IPS DF 6.9 (cell line): ENCODE measurements around the gene MAGEA2B.
"Not testable (repeated sequence)": the region's sequence is repeated elsewhere in the genome, so short reads cannot be mapped to it uniquely, and the experiment has no call there.

Experiments used
- DNase-seq: peaks from one replicate; pipeline ENCODE4 v3.0.0-alpha.2; 2013; ENCODE audit warnings: low read depth, low spot score
- H3K27ac ChIP-seq: one replicate; pipeline ENCODE4 v1.5.1; 2013; ENCODE audit warnings: low read length, control low read depth
- H3K27me3 ChIP-seq: 2 replicates; pipeline ENCODE4 v1.6.1; 2013; ENCODE audit warnings: mild to moderate bottlenecking, low read length; ENCODE audit not compliant: control insufficient read depth, insufficient read depth
- H3K36me3 ChIP-seq: 2 replicates; pipeline ENCODE4 v1.6.1; 2013; ENCODE audit warnings: low read length; ENCODE audit not compliant: control insufficient read depth, insufficient read depth
- H3K4me1 ChIP-seq: 2 replicates; pipeline ENCODE4 v1.6.1; 2013; ENCODE audit warnings: low read length; ENCODE audit not compliant: control insufficient read depth, insufficient read depth
- H3K4me3 ChIP-seq: 2 replicates; pipeline ENCODE4 v1.5.1; 2013; ENCODE audit warnings: mild to moderate bottlenecking, low read length
- H3K9me3 ChIP-seq: 2 replicates; pipeline ENCODE4 v1.6.1; 2013; ENCODE audit warnings: low read length, inconsistent platforms; ENCODE audit not compliant: control insufficient read depth, insufficient read depth
- WGBS: extraction: QIAGEN DNeasy Blood & Tissue Kit; methylation state at CpG from one replicate; pipeline ENCODE4 v1.1.7; 2013; ENCODE audit warnings: mixed read lengths, missing lambda C conversion rate; ENCODE audit not compliant: insufficient read length, insufficient coverage; 5-methylcytosine and 5-hydroxymethylcytosine counted together

MAGEA2B gene, protein sequence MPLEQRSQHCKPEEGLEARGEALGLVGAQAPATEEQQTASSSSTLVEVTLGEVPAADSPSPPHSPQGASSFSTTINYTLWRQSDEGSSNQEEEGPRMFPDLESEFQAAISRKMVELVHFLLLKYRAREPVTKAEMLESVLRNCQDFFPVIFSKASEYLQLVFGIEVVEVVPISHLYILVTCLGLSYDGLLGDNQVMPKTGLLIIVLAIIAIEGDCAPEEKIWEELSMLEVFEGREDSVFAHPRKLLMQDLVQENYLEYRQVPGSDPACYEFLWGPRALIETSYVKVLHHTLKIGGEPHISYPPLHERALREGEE

DNA sequence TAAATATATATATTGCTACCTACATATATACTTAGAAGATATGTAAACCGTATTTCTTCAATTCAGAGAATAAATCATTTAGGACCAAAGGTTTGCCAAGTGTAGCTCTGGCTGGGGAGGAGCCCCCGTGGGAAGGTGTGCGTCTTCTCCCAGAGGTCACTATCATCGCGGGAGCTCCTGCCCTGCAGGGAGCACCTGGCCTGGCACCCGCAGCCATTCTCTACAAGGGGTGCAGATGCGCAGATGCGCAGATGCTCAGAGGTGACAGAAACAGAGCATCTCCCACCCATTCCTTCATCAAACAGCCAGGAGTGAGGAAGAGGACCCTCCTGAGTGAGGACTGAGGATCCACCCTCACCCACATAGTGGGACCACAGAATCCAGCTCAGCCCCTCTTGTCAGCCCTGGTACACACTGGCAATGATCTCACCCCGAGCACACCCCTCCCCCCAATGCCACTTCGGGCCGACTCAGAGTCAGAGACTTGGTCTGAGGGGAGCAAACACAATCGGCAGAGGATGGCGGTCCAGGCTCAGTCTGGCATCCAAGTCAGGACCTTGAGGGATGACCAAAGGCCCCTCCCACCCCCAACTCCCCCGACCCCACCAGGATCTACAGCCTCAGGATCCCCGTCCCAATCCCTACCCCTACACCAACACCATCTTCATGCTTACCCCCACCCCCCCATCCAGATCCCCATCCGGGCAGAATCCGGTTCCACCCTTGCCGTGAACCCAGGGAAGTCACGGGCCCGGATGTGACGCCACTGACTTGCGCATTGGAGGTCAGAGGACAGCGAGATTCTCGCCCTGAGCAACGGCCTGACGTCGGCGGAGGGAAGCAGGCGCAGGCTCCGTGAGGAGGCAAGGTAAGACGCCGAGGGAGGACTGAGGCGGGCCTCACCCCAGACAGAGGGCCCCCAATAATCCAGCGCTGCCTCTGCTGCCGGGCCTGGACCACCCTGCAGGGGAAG lies at the start of gene MAGEA2B:
MAGEA2B (plus strand) TSS at position 814 of the 973 bp plus-strand sequence. CDS start 2,479 bp downstream, outside the sequence.
- H3K4me1 ChIP-seq, H3K36me3 ChIP-seq, H3K4me3 ChIP-seq, H3K9me3 ChIP-seq, DNase-seq, H3K27me3 ChIP-seq, H3K27ac ChIP-seq: not testable (repeated sequence)
- WGBS: no CpG with 5 or more reads among the region's 35 CpGs

DNA sequence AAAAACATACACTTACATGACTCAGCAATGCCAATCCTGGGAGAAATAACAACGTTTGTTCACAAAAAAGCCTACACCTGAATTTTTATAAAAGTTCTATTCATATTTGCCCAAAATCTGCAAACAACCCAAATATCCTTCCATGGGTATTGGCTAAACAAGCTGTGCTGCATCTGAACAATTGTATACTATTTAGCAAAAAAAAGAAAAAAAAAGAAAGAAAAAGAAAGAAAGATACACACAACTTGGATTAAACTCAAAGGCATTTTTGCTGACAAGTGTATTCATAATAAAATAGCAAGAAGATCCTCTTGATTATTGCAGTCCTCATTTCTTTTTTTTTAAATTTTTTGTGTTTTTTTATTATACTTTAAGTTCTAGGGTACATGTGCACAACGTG lies 40.3 kb upstream of the MAGEA2B start:
- Histone ChIP-seq H3K27ac (no peak overlapping the region), H3K27me3 (no peaks in the 10 kb centered on the region), H3K4me1 (no peaks in the 10 kb centered on the region), H3K9me3 (no peaks in the 10 kb centered on the region), H3K4me3 (no peak overlapping the region), H3K36me3 (no peaks in the 10 kb centered on the region)
- no CpG with 5 or more reads among the region's 2 CpGs for WGBS
- no peak for DNase-seq

DNA sequence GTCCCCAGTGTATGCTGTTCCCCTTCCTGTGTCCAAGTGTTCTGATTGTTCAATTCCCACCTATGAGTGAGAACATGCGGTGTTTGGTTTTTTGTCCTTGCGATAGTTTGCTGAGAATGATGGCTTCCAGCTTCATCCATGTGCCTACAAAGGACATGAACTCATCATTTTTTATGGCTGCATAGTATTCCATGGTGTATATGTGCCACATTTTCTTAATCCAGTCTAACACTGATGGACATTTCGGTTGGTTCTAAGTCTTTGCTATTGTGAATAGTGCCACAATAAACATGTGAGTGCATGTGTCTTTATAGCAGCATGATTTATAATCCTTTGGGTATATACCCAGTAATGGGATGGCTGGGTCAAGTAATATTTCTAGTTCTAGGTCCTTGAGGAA lies 39.8 kb upstream of the MAGEA2B start:
- not testable (repeated sequence) for H3K27ac ChIP-seq, H3K4me3 ChIP-seq, DNase-seq, H3K9me3 ChIP-seq, H3K4me1 ChIP-seq, H3K27me3 ChIP-seq, H3K36me3 ChIP-seq
- no CpG with 5 or more reads among the region's 3 CpGs for WGBS

GRCh38 chrX:152681012-152681411 lies 33.4 kb upstream of the MAGEA2B start:
- WGBS: no CpG with 5 or more reads among the region's 3 CpGs
- H3K27ac ChIP-seq, H3K27me3 ChIP-seq, H3K36me3 ChIP-seq, H3K4me3 ChIP-seq, DNase-seq, H3K4me1 ChIP-seq, H3K9me3 ChIP-seq: not testable (repeated sequence)

DNA sequence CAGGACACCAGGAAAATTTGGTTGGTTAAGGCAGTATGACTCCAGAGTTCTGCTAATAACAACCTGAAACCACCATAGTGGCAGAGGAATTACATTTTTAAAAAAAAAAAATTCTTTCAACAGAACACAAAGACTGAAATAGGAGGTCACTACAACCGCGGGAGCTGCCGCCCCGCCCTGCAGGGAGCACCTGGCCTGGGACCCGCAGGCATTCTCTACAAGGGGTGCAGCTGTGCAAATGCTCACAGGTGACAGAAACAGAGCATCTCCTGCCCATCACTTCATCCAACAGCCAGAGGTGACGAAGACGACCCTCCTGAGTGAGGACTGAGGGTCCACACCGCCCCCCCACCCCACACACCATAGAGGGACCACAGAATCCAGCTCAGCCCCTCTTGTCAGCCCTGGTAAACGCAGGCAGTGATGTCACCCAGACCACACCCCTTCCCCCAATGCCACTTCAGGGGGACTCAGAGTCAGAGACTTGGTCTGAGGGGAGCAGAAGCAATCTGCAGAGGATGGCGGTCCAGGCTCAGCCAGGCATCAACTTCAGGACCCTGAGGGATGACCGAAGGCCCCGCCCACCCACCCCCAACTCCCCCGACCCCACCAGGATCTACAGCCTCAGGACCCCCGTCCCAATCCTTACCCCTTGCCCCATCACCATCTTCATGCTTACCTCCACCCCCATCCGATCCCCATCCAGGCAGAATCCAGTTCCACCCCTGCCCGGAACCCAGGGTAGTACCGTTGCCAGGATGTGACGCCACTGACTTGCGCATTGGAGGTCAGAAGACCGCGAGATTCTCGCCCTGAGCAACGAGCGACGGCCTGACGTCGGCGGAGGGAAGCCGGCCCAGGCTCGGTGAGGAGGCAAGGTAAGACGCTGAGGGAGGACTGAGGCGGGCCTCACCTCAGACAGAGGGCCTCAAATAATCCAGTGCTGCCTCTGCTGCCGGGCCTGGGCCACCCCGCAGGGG lies 16.2 kb upstream of the MAGEA2B start, which contains the start of gene MAGEA3:
MAGEA3 (plus strand) TSS at position 843 of the 980 bp plus-strand sequence. CDS start 2,039 bp downstream, outside the sequence.
- WGBS: no CpG with 5 or more reads among the region's 34 CpGs
- not testable (repeated sequence) for H3K36me3 ChIP-seq, H3K4me3 ChIP-seq, H3K27ac ChIP-seq, H3K27me3 ChIP-seq, DNase-seq, H3K9me3 ChIP-seq, H3K4me1 ChIP-seq

- H3K9me3 ChIP-seq, DNase-seq, H3K36me3 ChIP-seq, H3K4me1 ChIP-seq, H3K4me3 ChIP-seq, H3K27ac ChIP-seq, H3K27me3 ChIP-seq: not testable (repeated sequence)
- no CpG with 5 or more reads among the region's 5 CpGs for WGBS
These were observed 14.0 kb upstream of the MAGEA2B start for GRCh38 chrX:152700390-152700789.

- H3K4me1 ChIP-seq: not testable (repeated sequence)
These were observed 7.9 kb upstream of the MAGEA2B start for GRCh38 chrX:152706500-152706899.

DNA sequence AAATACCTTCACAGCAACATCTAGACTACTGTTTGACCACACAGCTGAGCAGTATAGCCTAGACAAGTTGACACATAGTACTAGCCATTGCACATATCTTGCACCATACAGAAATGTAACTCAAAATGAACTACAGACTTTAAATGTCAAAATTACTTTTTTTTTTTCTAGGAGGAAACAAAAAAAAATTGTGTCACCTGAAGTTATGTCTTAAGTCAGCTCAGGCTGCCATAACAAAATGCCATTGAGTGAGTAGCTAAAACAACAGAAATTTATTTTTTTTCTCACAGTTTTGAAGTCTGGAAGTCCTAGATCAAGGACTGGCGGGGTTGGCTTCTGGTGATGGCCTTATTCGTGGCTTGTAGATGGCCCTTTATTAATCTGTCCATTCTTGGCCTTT lies 5.3 kb upstream of the MAGEA2B start, which contains the start of gene CSAG2:
CSAG2 (minus strand) TSS at position 101 of the 400 bp plus-strand sequence. CDS start 161 bp downstream, outside the sequence.
- not testable (repeated sequence) for H3K4me1 ChIP-seq, H3K9me3 ChIP-seq, H3K4me3 ChIP-seq, DNase-seq, H3K36me3 ChIP-seq, H3K27me3 ChIP-seq, H3K27ac ChIP-seq
- no CpG with 5 or more reads among the region's 2 CpGs for WGBS

More at GRCh38 chrX:152706500-152706899, 7.9 kb upstream of the MAGEA2B start:
- H3K27ac ChIP-seq, H3K4me3 ChIP-seq, DNase-seq, H3K36me3 ChIP-seq, H3K27me3 ChIP-seq, H3K9me3 ChIP-seq: not testable (repeated sequence)
- WGBS: no CpG with 5 or more reads among the region's 7 CpGs

DNA sequence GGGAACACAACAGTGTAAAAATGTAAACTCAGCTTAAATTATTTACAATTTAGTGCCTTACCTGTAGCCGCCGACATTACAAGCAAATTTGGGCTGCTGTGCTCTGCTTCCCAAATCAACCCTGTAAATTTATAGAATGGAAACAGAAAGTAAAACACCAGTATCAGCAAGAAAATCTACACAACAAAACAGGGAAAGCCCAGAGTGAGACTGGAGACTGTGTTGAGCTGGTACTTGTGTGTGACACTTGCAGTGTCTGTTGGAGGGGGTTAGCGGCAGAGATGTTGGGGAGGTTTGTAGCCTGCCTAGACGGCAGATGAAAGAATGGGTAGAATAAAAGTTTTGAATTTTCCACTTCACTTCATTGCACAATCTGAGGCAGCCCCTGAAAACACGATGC lies 1.2 kb upstream of the MAGEA2B start:
- H3K36me3 ChIP-seq, H3K9me3 ChIP-seq: not testable (repeated sequence)
- WGBS: no CpG with 5 or more reads among the region's 5 CpGs

More for the DNA sequence above, 1.2 kb upstream of the MAGEA2B start:
- not testable (repeated sequence) for DNase-seq, H3K4me3 ChIP-seq, H3K27me3 ChIP-seq, H3K27ac ChIP-seq, H3K4me1 ChIP-seq
